Natural killer cell (primary cell): ENCODE results near the gene NKTR. TPM values are rescaled to one million over a fixed set of nuclear protein-coding genes. Genes with fewer than 3 reads are reported as not detected.
A peak's percentile ranks its signal among the peaks of the same experiment; 100 is the strongest.

ENCODE experiments used
- ATAC-seq, 3 donors: fragments of 150-1000 bp in 2 of 3; fragments of 200-7000 bp in 1 of 3; cut with Tn5 transposase; 1 replicate in 1 of 3; 2 replicates in 2 of 3; pipeline ENCODE4 v1.10.0; 2021; ENCODE audit warnings: mild to moderate bottlenecking in 2 of 3, moderate library complexity in 2 of 3
- DNase-seq, 2 donors: peaks; one replicate each; pipeline versions ENCODE4 v3.0.0 to v3.0.0-alpha.2; 2013 to 2021; ENCODE audit warnings: mixed read lengths in 1 of 2
- H3K27ac ChIP-seq: one replicate; pipeline ENCODE4 v1.5.1; 2013; ENCODE audit warnings: mild to moderate bottlenecking, low read length
- H3K27me3 ChIP-seq: one replicate; pipeline ENCODE4 v1.6.1; 2013; ENCODE audit warnings: low read length; ENCODE audit not compliant: control insufficient read depth, insufficient read depth
- H3K36me3 ChIP-seq: one replicate; pipeline ENCODE4 v1.6.1; 2013; ENCODE audit warnings: low read length; ENCODE audit not compliant: control insufficient read depth, insufficient read depth
- H3K4me1 ChIP-seq: one replicate; pipeline ENCODE4 v1.6.1; 2013; ENCODE audit warnings: low read length; ENCODE audit not compliant: control insufficient read depth, insufficient read depth
- H3K4me3 ChIP-seq: one replicate; pipeline ENCODE4 v1.5.1; 2013; ENCODE audit warnings: low read length
- H3K9me3 ChIP-seq: one replicate; pipeline ENCODE4 v1.6.1; 2013; ENCODE audit warnings: low read length; ENCODE audit not compliant: control insufficient read depth, insufficient read depth
- H3K27ac Mint-ChIP-seq, 2 donors: one replicate each; pipeline ENCODE4 v1.8.0; 2022; ENCODE audit warnings: mild to moderate bottlenecking in 2 of 2, mixed read lengths in 2 of 2, moderate library complexity in 1 of 2
- H3K27me3 Mint-ChIP-seq, 2 donors: one replicate each; pipeline ENCODE4 v1.8.0; 2022; ENCODE audit warnings: low read depth in 2 of 2, mixed read lengths in 2 of 2
- H3K36me3 Mint-ChIP-seq: one replicate; pipeline ENCODE4 v1.8.0; 2022; ENCODE audit warnings: mixed read lengths
- H3K4me1 Mint-ChIP-seq, 2 donors: one replicate each; pipeline ENCODE4 v1.8.0; 2022; ENCODE audit warnings: mixed read lengths in 2 of 2
- H3K4me3 Mint-ChIP-seq: one replicate; pipeline ENCODE4 v1.8.0; 2022; ENCODE audit warnings: mild to moderate bottlenecking, moderate library complexity, mixed read lengths
- H3K9me3 Mint-ChIP-seq, 2 donors: one replicate each; pipeline ENCODE4 v1.8.0; 2022; ENCODE audit warnings: mixed read lengths in 2 of 2
- WGBS: methylation state at CpG from one replicate; pipeline ENCODE4 v1.1.7; 2013; ENCODE audit warnings: missing lambda C conversion rate; ENCODE audit not compliant: insufficient coverage; 5-methylcytosine and 5-hydroxymethylcytosine counted together
- intact Hi-C: fragments of 100-400 bp; cut with micrococcal nuclease; formaldehyde crosslinking; loops from one replicate; pipeline ENCODE4 v1.14.2; 2022
- total RNA-seq, 4 donors: library from RNA; stranded (reverse); fragments of 120-200 nt in 1 of 4; gene quantifications; one replicate each; pipeline versions ENCODE4 v1.2.3 to v1.2.4, GENCODE V29; 2013 to 2022
- TF ChIP-seq, protein P1 (sequence below): fragments of 200-600 bp; IDR thresholded peaks from one replicate; pipeline ENCODE4 v1.8.0; 2022; ENCODE audit warnings: antibody characterized with exemption

The NKTR gene
- total RNA-seq, 3 donors from 2014 or later (not counting 1 experiment from before 2014, with no cell fraction given), result 212 to 252 (median 217) TPM

DNA sequence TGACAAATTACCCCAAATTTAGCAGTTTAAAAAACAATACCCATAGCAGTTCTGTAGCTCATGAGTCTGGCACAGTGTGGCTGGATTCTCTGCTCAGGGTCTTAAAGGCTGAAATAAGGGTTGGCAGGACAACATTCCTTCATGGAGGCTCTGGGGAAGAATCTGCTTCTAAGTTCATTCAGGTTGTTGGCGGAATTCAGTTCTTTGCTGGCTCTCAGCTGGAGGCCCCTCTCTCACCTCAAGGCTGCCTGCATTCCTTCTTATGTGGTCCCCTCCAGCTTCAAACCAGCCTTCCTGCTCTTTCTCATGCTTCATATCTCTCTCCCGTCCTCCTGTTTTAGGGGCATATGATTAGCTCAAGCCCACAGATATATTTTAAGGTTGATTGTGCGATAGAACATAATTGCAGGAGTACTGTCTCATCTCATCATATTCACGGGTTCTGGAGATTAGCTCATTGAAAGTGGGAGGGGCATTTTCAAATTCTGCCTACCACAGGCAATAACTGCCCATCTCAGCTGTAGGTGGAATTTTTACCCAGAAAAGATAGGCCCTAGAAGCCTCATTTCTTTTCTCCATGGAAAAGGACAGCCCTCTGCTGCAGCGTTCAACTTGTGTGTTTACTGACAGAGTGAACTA, 47.5 kb downstream of the NKTR start:
- no peaks in the 10 kb centered on the region for H3K9me3 ChIP-seq
- ATAC-seq, result no peak
- peaks cover 50% of the 10 kb centered on the region for H3K36me3 ChIP-seq
- H3K4me3 ChIP-seq, result no peak overlapping the region
- WGBS, result 96% methylated on average over 4 of the region's 5 CpGs
- Mint-ChIP-seq H3K36me3 (peaks cover 9% of the 10 kb centered on the region), H3K4me1 (peaks cover 0 to 21% of the 10 kb centered on the region in 2 donors), H3K9me3 (no peaks in the 10 kb centered on the region), H3K27ac (peak overlapping the region; percentile 4 to 73), H3K4me3 (no peak overlapping the region), H3K27me3 (no peaks in the 10 kb centered on the region)
- DNase-seq, result no peak
- TF ChIP-seq, protein P1, sequence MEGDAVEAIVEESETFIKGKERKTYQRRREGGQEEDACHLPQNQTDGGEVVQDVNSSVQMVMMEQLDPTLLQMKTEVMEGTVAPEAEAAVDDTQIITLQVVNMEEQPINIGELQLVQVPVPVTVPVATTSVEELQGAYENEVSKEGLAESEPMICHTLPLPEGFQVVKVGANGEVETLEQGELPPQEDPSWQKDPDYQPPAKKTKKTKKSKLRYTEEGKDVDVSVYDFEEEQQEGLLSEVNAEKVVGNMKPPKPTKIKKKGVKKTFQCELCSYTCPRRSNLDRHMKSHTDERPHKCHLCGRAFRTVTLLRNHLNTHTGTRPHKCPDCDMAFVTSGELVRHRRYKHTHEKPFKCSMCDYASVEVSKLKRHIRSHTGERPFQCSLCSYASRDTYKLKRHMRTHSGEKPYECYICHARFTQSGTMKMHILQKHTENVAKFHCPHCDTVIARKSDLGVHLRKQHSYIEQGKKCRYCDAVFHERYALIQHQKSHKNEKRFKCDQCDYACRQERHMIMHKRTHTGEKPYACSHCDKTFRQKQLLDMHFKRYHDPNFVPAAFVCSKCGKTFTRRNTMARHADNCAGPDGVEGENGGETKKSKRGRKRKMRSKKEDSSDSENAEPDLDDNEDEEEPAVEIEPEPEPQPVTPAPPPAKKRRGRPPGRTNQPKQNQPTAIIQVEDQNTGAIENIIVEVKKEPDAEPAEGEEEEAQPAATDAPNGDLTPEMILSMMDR, result no peak
- H3K27ac ChIP-seq, result no peak overlapping the region
- peaks cover 12% of the 10 kb centered on the region for H3K4me1 ChIP-seq
- intact Hi-C loops, result no loop called here
- no peaks in the 10 kb centered on the region for H3K27me3 ChIP-seq

DNA sequence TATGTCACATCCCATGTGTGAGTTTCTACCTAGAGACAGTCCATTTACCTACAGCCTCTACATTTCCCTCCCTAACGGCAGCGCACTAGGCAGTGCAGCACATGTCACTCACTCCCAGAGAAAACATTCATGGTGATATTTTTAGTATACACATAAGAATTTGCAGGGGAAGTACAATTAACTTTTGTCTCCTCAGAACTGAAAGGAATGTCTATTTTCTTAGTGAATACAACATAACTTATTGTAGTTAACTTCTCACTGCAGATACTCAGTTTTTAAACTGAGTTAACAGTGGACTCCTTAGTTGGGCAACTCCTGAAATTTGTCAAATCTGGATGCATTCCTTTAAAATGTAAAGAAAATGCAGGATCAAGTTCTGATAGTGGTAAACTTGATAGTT, 48.5 kb downstream of the NKTR start:
- TF ChIP-seq, protein P1, result no peak
- Histone ChIP-seq H3K9me3 (no peaks in the 10 kb centered on the region), H3K4me3 (no peak overlapping the region), H3K4me1 (peaks cover 23% of the 10 kb centered on the region), H3K27me3 (no peaks in the 10 kb centered on the region), H3K27ac (no peak overlapping the region), H3K36me3 (peaks cover 39% of the 10 kb centered on the region)
- peaks cover 0 to 31% of the 10 kb centered on the region in 2 donors for H3K4me1 Mint-ChIP-seq
- WGBS, result no CpG with 5 or more reads among the region's 2 CpGs
- peak overlapping the region; percentile 63 to 73 for H3K27ac Mint-ChIP-seq
- intact Hi-C loops, result no loop called here
- no peaks in the 10 kb centered on the region for H3K9me3 Mint-ChIP-seq
- no peaks in the 10 kb centered on the region for H3K36me3 Mint-ChIP-seq
- H3K27me3 Mint-ChIP-seq, result no peaks in the 10 kb centered on the region
- no peak overlapping the region for H3K4me3 Mint-ChIP-seq
- no peak for DNase-seq
- ATAC-seq, result no peak

DNA sequence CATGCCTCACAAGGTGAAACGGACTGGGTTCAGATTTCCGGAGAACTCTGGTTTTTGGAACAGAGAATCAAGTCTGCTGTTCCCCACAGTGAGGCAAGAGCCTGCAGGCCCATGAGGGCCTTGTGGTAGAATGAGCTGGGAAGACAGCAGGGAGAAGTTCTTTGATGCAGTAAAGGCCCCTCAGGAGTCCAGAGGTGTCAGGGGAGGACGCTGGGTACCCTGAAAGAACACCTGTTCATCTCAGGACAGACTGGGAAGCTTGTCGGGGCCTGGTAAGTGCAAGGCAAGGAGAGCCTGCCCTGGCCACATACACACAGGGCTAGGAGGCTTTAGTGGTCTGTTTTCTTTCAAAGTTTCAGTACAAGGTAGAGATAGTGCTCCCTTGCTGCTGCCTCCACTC, 49.3 kb downstream of the NKTR start:
- peak overlapping the region; percentile 63 to 73 for H3K27ac Mint-ChIP-seq
- intact Hi-C loops, result no loop called here
- H3K4me3 Mint-ChIP-seq, result no peak overlapping the region
- Histone ChIP-seq H3K9me3 (no peaks in the 10 kb centered on the region), H3K4me3 (no peak overlapping the region), H3K27me3 (no peaks in the 10 kb centered on the region), H3K27ac (no peak overlapping the region), H3K36me3 (peaks cover 31% of the 10 kb centered on the region), H3K4me1 (peaks cover 26% of the 10 kb centered on the region)
- H3K9me3 Mint-ChIP-seq, result no peaks in the 10 kb centered on the region
- TF ChIP-seq, protein P1, result no peak
- WGBS, result 89% methylated on average over 4 of the region's 4 CpGs
- H3K36me3 Mint-ChIP-seq, result no peaks in the 10 kb centered on the region
- no peaks in the 10 kb centered on the region for H3K27me3 Mint-ChIP-seq
- ATAC-seq, result no peak
- no peak for DNase-seq
- peaks cover 0 to 31% of the 10 kb centered on the region in 2 donors for H3K4me1 Mint-ChIP-seq
